ENCODE data around the gene IGF1R. TPM values are rescaled to one million over a fixed set of nuclear protein-coding genes. Genes with fewer than 3 reads are reported as not detected.

The IGF1R gene
- total and polyA plus RNA-seq, 2 of the 8 experiments (the other 6 are each of a cell fraction or from before 2014, with no cell fraction given), result 32.9 to 109 TPM

GRCh38 chr15:98901434-98902072, 253.2 kb downstream of the IGF1R start (continued):
- no peak for TF ChIP-seq ATF2 (IDR thresholded peaks at IDR 0.05; ENCODE audit: low read length)
